Bone marrow (tissue), 2 donors: ENCODE measurements around the gene MTG2.
"Not testable (repeated sequence)": the region's sequence is repeated elsewhere in the genome, so short reads cannot be mapped to it uniquely, and the experiment has no call there.

Source experiments
- DNase-seq, 2 donors: peaks; one replicate each; lab custom pipeline; 2025; lab: John Stamatoyannopoulos, UW

MTG2 gene

DNA sequence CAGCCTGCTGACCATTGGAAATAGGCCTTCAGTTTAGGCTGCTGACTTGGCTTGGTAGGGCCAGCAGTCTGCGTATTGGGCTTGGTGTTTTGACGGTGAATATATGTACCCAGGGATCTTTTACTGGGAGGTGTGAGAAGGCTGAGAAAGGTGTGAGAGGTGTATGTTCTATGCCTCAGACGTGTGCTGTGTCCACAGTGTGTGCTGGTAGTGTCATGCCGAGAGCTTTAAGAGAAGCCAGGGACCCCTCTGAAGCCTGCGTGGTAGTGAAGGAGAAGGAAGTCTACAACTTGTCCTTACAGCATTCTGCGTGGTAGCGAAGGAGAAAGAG, 37.2 kb upstream of the MTG2 start:
- no peak for DNase-seq

DNA sequence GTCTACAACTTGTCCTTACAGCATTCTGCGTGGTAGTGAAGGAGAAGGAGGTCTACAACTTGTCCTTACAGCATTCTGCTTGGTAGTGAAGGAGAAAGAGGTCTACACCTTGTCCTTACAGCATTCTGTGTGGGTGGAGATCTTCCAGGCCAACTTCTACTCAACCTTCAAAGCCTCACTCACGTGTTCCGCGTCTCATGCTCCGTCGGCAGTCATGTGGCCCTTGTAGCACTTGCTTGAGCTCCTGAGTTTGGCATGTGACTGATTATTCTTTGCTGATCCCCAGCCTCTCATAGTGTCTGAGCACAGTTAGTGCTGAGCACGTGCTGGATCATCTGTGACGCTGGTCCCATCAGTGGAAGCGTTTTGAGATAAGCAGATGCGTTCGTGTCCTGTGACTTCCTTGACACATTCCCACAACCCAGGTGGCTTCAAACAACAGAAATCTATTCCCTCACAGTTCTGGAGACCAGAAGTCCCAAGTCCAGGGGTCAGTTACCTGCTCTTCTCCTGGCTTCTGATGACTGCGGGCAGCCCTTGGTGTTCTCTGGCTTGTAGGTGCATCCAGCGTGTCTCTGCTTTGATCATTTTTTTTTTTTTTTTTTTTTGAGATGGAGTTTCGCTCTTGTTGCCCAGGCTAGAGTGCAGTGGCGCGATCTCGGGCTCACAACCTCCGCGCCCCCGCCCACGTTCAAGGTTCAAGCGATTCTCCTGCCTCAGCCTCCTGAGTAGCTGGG, 36.6 kb upstream of the MTG2 start:
- no peak for DNase-seq

DNA sequence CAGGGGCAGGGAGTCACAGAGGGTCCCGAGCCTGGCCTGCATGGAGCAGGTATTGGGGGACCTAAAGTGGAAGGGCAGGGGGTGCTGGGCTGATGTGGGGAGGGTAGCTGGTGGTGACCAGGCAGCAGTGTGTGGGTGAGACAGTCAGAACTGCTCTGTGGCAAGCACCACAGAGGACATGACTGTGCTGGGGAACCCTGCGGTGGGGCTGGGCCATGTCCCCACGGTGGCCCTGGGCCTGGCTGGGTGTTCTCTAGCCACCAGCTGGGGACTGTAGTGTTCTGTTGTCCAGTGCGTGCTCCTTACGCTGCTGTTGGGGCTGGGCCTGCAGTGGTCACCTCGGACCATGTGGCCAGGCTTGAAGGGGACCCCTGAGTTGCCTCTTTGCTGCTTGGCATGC, 35.7 kb upstream of the MTG2 start:
- DNase-seq = no peak

DNA sequence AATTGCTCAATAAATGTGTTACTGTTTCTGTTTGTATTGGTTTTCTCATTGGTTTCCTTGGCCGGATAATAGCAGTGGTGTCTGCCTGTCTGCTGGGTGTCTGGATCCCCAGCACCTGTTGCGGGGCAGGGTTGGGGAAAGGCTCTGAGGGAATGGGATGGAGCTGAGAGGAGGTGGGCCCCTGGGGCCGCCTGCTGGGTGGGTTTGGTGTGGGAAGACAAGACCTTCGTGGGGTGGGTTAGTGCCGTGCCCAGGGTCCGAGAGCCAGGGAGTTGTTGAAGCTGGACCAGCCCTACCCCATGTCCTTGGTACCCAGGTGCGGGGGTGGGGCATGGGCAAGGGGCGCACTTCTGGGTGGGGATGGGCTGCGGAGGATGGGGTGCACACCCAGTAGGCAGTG, 35.3 kb upstream of the MTG2 start:
- no peak for DNase-seq

DNA sequence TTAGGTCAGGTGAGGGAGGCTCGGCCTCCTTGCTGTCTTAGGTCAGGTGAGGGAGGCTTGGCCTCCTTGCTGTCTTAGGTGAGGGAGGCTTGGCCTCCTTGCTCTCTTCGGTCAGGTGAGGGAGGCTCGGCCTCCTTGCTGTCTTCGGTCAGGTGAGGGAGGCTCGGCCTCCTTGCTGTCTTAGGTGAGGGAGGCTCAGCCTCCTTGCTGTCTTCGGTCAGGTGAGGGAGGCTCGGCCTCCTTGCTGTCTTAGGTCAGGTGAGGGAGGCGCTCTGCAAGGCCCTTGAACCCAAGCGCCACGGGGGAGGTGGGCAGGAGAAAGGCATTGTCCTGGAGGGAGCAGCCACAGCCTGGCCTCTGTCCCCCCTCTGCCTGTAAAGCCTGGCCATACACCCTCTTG, 34.4 kb upstream of the MTG2 start:
- not testable (repeated sequence) for DNase-seq

DNA sequence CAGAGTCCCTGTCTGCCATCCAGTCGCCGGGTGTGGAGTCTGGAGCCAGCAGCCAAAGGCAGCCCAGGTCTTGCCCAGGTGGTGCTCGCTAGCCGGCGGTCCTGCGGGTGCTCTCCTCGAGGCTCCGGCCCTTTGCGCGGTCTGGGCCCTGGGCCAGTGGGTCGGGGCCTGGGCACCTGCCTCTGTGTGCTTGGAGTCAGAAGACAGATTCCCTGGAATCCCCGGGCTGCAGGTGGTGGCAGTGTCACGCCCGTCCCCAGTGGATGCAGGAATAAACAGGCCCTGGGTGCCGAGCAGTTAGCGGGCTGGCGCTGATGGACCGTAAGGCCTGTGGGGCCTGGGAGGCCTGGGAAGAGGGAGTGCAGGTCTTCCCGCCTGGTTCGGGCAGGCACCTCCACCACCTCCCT, 33.9 kb upstream of the MTG2 start:
- no peak for DNase-seq

DNA sequence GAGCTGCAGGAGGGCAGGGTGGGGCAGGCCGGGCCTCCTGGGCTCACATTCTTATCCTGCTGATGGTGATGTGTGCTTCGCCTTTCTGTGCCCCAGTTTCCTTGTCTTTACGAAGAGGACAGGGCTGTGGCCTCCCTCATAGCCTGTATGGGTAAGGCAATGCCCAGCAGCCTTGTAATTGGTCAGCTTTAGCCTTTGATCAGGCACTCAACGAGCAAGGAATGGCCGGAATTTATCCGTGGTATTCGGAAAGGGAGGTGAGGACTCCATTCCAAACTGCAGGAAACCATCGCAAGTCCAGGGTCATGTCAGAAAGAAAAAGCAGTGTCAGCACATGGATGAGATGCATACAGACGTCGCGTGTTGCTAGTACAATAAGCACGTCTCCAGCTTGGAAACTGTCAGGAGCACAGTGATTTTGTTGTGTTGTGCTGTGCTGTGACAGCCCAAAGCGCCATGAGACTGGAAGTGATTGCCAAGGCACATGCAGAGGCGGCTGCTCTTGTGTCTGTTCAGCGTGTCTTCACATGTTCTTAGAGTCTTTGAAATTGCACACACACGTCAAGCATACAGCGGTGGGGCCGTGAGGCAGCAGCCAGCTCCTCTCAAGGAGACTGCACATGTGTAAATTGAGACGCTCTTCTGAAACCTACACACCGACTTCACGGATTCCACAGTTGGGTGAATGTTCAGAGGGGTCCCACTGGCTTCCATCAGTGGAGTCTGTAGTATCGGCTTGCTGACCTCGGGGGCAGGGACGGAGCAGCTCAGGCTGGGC, 33.1 kb upstream of the MTG2 start:
- DNase-seq = no peak

DNA sequence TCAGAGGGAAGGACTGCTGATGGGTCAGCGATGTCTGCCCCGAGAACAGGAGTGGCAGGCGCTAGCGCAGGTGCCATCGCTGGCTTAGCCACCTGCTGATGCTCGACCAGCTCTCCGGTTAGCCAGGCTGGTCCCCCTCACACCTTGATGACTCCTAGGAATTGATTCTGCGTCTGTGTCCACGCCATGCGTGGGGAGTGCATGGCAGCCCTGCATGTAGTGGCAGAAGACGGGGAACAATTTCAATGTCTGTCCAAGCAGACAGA, 32.6 kb upstream of the MTG2 start:
- DNase-seq = no peak

DNA sequence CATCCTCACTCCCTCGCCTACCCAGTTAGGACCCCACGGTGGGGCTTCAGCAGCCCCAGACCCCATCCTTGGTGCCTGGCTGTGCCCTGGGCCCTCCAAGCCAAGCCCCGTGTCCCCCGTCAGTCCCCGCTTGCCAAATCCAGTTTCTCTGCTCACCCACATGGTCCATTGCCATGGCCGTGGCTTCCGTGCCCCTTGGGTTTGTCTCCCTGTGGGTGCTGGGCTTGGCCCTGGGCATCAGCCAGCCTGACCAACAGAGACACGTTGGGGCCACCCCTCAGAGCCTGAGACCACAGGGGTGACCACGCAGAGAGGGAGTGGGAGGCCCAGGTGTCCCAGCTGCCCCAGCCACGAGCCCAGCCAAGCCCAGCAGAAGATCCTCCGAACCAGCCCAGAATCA, 31.6 kb upstream of the MTG2 start:
- DNase-seq = no peak

DNA sequence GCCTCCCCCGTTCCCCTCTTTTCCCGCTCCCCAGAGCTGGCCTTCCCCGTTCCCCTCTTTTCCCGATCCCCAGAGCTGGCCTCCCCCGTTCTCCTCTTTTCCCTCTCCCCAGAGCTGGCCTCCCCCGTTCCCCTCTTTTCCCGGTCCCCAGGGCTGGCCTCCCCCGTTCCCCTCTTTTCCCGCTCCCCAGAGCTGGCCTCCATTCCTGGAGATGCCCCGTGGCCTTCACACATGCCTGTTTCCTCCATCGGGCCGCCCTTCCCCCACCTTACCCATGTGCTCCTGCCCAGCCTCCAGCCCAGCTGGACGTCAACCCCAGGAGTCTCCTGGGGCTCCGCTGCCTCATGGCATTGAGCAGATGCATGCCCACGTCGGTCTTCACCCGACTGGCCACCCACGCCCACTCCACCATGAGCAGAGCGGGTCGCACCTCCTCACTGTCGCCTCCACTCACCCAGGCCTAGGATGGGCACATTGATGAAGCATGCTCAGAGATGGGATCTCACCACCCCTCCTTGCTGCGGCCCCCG, 30.9 kb upstream of the MTG2 start:
- no peak for DNase-seq

DNA sequence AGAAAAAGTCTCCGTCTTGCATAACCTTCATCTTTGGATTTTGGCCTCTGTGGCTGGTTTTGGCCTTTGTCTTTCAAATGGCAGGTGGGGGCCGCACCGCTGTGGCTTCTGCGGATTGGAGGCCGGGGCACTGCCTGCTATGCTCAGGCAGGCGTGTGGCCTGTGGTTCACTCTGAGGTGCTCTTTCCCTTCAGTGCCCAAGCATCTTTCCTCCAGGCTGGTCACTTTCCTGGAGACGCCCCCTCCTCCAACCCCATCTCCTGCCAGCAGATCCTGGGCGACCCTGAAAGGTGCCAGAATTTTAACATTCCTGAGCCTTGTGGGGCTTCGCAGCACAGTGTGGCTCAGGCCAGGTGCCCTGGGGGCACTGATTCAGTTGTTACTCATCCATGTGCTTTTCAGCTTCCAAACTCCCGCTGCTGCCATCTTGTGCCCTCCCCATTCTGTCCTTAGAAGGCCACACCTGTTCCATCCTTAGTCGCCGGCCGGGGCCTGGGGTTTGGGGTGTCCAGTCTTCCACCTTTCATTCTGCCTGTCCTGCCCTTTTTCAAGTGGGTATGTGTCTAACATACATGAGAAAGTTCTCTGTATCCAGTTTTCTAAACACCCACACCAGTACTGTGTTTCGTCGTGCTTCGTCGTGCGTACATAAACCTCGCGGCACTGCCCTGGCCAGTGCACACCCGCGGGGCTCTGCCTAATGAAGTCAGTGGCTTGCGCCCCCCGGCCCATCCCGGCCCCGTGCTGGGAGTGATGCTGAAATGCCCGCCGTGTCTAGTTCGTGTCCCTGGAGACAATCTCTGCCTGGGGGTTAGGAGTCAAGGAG, 27.2 kb upstream of the MTG2 start:
- DNase-seq = no peak

DNA sequence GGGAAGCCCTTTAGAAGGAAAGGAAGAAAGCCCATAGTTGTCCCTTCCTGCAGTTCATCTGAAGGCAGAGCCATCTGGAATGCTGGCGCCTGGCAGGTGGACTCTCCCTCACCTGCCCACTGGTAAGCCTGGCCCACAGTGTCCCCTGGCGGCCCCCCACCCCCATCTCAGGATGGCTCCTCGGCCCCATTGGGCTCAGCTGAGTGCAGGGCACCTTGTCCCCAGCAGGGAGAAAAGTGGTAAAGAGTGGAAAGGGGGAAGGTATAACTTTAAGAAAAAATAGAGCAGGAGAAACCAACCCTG, 26.6 kb upstream of the MTG2 start:
- DNase-seq = no peak

DNA sequence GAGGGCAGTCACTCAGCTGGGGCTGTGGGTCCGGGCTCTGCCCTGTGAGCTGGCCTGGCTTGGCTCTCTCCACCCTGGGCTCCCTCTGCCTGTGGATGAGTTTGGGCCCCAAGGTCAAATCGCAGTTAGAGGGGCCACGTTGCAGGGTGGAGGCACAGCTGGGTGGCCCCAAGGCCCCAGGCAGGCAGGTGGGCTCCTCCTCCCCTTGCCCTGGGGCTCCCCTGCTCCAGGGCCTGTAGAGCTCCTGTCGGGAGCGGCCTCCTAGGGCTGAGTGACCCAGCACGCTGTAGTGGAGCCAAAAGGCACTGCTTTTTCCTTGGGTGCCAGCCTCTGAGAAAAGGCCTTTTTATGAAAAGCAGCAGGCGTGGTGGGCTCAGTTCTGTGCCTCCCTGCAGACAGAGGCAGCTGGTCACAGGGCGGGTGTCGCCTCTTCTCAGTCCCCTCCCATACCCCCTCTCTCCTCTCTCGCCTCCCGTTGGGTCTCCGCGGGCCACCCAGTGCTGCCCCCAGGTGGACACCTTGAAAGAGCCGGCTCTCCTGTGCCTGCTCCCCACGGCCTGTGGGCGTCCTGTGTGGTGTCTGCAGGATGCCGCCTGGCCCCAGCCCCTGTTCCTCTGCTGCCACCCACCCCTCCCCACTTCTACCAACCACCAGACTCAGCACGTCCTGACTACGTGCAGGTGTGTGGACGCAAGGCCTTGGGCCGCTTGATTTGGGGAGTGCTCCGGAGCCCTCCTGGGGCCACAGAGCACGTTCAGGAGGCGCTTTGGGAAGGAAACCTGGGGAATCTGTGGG, 26.0 kb upstream of the MTG2 start:
- DNase-seq = peak; percentile 26 to 63

DNA sequence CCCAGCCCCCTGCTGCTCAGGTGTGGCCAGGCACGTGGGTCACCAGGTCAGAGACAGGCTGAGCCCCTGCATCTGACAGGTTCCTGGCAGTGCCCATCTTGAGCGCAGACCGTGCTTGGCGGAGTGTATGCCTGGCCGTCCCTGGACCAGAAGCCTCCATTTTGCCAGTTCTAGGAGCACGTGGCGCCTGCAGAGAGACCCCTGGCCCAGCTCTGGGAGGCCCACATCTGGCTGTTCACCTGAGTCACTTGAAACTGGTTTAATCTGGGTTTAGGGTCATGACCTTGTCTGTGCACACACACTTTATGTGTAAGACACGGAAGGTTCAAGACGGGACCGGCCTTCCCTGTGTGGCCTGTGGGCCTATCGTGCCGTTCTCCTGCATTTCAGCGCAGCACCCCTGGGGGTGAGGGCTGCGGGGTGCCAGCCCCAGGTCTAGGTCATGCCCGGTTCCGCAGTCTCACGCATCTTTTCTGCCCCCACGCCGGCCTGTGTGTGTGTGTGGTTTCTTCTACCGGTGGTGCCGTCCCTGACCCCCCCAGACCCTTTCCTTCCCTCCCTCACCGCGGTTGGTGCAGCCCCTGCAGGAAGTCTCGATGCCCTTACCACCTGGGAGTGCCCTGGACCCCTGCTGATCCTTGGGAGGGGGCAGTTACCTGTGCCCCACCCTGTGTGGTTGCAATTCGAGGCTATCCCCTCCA, 25.3 kb upstream of the MTG2 start:
- no peak for DNase-seq

DNA sequence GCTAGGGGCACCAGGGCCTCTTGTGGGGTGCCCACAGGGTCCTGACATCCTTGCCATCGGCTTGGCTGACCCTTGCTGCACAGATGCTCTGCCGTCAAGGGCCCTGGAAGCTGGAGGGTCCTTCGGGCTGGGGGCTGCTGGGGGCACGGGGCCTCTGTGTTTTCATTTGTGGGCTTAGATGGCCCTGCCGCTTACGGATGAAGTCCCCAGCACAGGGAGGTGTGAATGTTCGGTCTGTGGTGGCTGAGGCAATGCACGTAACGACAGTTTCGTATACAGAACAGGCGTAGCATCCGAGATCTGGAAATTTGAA, 24.8 kb upstream of the MTG2 start:
- DNase-seq = no peak

DNA sequence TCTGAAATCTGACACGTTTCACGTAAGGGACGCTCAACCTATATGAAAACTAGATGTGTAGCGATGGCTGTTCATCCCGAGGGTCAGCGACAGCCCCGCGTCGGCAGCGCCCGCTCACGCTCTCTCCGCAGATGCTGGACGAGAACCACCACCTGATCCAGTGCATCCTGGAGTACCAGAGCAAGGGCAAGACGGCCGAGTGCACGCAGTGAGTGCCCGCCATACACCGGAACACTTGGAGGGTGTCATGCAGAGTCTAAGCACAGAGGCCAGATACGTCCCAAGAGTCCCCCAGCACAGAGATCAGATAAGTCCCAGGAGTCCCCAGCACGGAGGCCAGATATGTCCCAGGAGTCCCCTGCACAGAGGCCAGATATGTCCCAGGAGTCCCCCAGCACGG, 24.3 kb upstream of the MTG2 start:
- DNase-seq = no peak

DNA sequence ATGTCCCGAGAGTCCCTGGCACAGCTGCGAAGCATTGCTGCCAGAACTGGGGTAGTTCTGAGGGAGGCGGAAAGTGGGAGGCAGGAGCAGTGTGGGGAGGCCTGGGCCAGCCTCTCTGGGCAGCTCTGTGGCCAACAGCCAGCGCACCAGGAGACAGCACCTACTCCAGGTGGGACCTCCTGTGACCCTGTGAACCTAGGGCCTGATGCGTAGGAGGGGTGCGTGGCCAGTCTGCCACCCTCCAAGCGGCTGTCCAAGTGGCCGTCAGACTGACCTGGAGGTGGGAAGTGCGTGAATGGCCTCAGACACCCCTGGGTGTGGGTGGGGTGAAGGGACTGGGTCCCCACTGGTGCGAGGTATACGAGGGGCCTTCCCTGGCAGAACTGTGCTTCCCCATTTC, 23.8 kb upstream of the MTG2 start:
- DNase-seq = no peak

DNA sequence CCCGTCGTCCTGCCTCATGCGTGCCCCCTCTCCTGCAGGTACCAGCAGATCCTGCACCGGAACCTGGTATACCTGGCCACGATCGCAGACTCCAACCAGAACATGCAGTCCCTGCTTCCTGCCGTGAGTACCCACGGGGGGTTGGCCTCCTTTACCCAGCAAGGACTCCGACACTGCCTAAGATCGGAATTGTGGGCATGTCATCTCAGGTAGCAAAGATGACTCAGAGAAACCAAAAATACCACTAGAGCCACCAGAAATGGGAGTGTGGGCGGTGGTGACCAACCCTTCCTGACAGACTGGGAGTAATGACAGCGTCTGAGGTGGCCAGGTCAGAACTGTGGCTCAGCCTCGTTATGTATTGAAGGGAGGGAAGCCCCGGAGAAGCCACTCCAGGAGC, 23.0 kb upstream of the MTG2 start:
- no peak for DNase-seq

DNA sequence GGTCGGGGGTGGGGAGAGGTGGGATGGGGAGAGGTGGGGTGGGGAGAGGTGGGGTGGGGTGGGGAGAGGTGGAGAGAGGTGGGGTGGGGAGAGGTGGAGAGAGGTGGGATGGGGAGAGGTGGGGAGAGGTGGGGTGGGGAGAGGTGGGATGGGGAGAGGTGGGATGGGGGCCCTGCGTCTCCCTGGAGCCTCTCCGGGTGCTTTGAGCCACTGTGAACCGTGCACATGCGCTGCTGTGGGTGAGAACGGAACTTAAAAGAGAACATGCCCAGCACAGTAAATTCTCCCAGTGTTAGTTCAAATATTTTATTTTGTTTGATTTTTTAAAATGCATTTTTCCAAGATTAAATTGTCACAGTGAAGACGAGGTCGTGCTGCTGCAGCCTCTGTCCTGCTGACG, 22.6 kb upstream of the MTG2 start:
- DNase-seq = no peak

DNA sequence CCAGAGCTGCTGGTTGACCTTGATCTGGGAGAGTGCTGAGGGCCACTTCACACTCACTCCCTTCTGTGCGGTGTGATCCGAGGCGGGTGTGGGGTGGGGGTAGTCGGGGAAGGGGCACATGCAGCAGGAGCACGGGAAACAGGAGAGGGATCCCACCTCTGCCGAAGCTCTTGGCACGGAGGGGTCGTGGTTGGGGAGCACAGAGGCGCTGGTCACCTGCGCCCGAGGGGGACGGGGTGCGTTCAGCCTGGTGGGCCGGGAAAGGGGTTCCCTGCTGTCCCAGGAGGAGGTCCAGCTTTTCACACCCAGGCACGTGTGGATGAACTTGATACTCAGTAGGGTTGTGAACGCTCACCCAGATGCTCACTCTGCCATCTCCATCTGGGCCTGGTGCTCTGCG, 22.0 kb upstream of the MTG2 start:
- no peak for DNase-seq

DNA sequence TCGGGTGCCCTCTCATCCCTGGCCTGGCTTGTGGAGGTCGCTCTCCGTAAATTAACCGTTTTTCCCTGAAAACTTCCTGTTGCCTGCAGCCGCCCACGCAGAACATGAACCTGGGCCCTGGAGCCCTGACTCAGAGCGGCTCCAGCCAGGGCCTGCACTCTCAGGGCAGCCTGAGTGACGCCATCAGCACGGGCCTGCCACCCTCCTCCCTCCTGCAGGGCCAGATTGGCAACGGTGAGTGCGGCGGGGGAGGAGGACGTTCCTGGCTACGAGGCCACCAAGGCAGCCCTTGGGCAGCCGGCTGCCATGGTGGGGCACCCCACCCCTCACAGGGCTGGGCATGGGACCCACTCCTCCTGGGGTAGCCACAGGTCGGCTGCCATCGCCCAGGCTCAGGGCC, 21.5 kb upstream of the MTG2 start:
- no peak for DNase-seq
